ENCODE measurements around the gene PRKN.

GRCh38 chr6:162730502-162730901 is 2.9 kb upstream of the PRKN start:
- TF ChIP-seq, protein P1, sequence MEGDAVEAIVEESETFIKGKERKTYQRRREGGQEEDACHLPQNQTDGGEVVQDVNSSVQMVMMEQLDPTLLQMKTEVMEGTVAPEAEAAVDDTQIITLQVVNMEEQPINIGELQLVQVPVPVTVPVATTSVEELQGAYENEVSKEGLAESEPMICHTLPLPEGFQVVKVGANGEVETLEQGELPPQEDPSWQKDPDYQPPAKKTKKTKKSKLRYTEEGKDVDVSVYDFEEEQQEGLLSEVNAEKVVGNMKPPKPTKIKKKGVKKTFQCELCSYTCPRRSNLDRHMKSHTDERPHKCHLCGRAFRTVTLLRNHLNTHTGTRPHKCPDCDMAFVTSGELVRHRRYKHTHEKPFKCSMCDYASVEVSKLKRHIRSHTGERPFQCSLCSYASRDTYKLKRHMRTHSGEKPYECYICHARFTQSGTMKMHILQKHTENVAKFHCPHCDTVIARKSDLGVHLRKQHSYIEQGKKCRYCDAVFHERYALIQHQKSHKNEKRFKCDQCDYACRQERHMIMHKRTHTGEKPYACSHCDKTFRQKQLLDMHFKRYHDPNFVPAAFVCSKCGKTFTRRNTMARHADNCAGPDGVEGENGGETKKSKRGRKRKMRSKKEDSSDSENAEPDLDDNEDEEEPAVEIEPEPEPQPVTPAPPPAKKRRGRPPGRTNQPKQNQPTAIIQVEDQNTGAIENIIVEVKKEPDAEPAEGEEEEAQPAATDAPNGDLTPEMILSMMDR (conservative IDR thresholded peaks at IDR 0.05; ENCODE audit: low read depth, low read length): no peak
- no peak for TF ChIP-seq EZH2 (IDR thresholded peaks at IDR 0.05; ENCODE audit: borderline replicate concordance, low read depth, low read length, poor library complexity, severe bottlenecking)

Data from A673 (cell line).